ENCODE data around the gene PMM1. TPM values are rescaled to one million over a fixed set of nuclear protein-coding genes. Genes with fewer than 3 reads are reported as not detected.

PMM1 gene
- total and polyA plus RNA-seq, 2 donors (not counting 3 experiments of a cell fraction or from before 2014, with no cell fraction given) = 14.6 to 31.7 TPM

DNA sequence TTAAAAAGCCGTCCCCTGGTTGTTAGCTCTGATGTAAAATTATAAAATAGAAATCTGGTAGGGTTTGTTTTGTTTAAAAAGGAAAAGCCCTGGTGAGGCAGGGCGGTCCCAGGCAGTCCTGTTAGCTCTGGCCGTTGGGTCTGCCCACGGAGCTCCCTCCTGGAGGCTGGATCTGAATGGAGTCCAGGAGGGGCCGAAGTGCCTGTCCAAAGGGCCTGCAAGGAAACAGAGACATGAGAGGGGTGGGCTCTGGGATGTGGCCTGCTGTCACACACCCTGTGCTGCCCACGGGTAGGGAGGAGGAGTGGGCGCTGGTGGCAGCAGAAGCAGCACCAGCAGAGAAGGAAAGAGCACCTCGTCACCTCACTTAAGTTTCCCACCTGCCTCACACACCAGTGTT lies 11.3 kb upstream of the PMM1 start:
- H4K20me1 ChIP-seq (replicated peaks; ENCODE audit: control insufficient read depth, extremely low read depth, insufficient read depth, low read length) = no peaks in the 10 kb centered on the region
- BruUV-seq (replicated peaks) = no TSS peak
- FAIRE-seq (no peak), DNase-seq (ENCODE audit: low read depth, low spot score) (no peak)
- no peak overlapping the region for H2AFZ ChIP-seq (ENCODE audit: low read depth, low read length)
- ChIA-PET CTCF (interaction anchor here (1.7 kb wide), 1 partner anchor 57 kb away, joined by 5 read pairs; the partner anchor contains the start of gene POLR3H), POLR2A (no interaction called here)
- TF ChIP-seq EZH2 (IDR thresholded peaks at IDR 0.05; ENCODE audit: borderline replicate concordance, low read depth, low read length, severe bottlenecking) (no peak), POLR2AphosphoS5 (IDR thresholded peaks at IDR 0.05; ENCODE audit: insufficient read depth, low read depth, low read length) (no peak), GATA2 (IDR thresholded peaks at IDR 0.05; ENCODE audit: insufficient read depth, insufficient read length, low read depth, low read length) (no peak), JUN (IDR thresholded peaks at IDR 0.05; ENCODE audit: borderline replicate concordance, insufficient read depth, insufficient read length, low read depth) (no peak), FOS (IDR thresholded peaks at IDR 0.05; ENCODE audit: borderline replicate concordance, insufficient read depth, low read length) (no peak), POLR2A (IDR thresholded peaks at IDR 0.05; ENCODE audit: low read depth, low read length) (no peak), MYC (IDR thresholded peaks at IDR 0.05; ENCODE audit: low read depth, low read length) (no peak)
- TF ChIP-seq, protein P1, sequence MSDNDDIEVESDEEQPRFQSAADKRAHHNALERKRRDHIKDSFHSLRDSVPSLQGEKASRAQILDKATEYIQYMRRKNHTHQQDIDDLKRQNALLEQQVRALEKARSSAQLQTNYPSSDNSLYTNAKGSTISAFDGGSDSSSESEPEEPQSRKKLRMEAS (IDR thresholded peaks at IDR 0.05; ENCODE audit: insufficient read depth, insufficient read length) = no peak
- TF ChIP-seq, protein P2, sequence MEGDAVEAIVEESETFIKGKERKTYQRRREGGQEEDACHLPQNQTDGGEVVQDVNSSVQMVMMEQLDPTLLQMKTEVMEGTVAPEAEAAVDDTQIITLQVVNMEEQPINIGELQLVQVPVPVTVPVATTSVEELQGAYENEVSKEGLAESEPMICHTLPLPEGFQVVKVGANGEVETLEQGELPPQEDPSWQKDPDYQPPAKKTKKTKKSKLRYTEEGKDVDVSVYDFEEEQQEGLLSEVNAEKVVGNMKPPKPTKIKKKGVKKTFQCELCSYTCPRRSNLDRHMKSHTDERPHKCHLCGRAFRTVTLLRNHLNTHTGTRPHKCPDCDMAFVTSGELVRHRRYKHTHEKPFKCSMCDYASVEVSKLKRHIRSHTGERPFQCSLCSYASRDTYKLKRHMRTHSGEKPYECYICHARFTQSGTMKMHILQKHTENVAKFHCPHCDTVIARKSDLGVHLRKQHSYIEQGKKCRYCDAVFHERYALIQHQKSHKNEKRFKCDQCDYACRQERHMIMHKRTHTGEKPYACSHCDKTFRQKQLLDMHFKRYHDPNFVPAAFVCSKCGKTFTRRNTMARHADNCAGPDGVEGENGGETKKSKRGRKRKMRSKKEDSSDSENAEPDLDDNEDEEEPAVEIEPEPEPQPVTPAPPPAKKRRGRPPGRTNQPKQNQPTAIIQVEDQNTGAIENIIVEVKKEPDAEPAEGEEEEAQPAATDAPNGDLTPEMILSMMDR (IDR thresholded peaks at IDR 0.05; ENCODE audit: extremely low read depth in 1 of 2, insufficient read depth in 1 of 2, low read depth in 1 of 2, low read length in 2 of 2) = no peak
- H3K9me3 ChIP-seq (replicated peaks; ENCODE audit: control insufficient read depth, insufficient read depth, low read length) = no peaks in the 10 kb centered on the region
- peaks cover 15% of the 10 kb centered on the region for H3K4me1 ChIP-seq (ENCODE audit: control insufficient read depth, extremely low read depth, insufficient read depth, low read length)
- no peaks in the 10 kb centered on the region for H3K79me2 ChIP-seq (ENCODE audit: control insufficient read depth, insufficient read depth, low read length)
- H3K9ac ChIP-seq (replicated peaks; ENCODE audit: extremely low read depth, insufficient read depth, low read length) = no peak overlapping the region
- no peak overlapping the region for H3K4me3 ChIP-seq (replicated peaks in 1 of 3; ENCODE audit: insufficient read depth in 1 of 3, low read depth in 1 of 3, low read length in 3 of 3)
- no peaks in the 10 kb centered on the region for H3K9me1 ChIP-seq (replicated peaks; ENCODE audit: control insufficient read depth, extremely low read depth, insufficient read depth, low read length)
- intact Hi-C loops (cut with micrococcal nuclease) = no loop called here
- H3K27me3 ChIP-seq (ENCODE audit: control insufficient read depth in 2 of 2, insufficient read depth in 2 of 2, low read length in 2 of 2) = no peaks in the 10 kb centered on the region
- dilution Hi-C loops (cut with MboI; ENCODE audit: extremely low pct_ligation_motif_present, low sequenced_read_pairs) = no loop called here
- no peak overlapping the region for H3K27ac ChIP-seq (ENCODE audit: insufficient read depth, low read depth, low read length)
- H3K36me3 ChIP-seq (ENCODE audit: control insufficient read depth in 2 of 2, extremely low read depth in 1 of 2, insufficient read depth in 2 of 2, low read length in 2 of 2) = peaks cover 7 to 22% of the 10 kb centered on the region in 2 experiments
- no peak overlapping the region for H3K4me2 ChIP-seq (ENCODE audit: insufficient read depth, low read length)

All from endothelial cell of umbilical vein (primary cell).